SK-MEL-5 (cell line): ENCODE data around the gene DDIT3. TPM values are rescaled to one million over a fixed set of nuclear protein-coding genes. Genes with fewer than 3 reads are reported as not detected.

Experiments
- DNase-seq: peaks from one replicate; pipeline ENCODE4 v3.0.0-alpha.2; 2016; ENCODE audit warnings: low read depth, low spot score
- in situ Hi-C: cut with HindIII; loops from 2 replicates; pipeline ENCODE4 v1.10.0; 2016; ENCODE audit warnings: low sequenced_read_pairs, high pct_unique_total_duplicates, low pct_unique_long_range_greater_than_20kb
- total RNA-seq: library from RNA; depleted of rRNA; stranded (reverse); fragments of >200 nt; shearing (Covaris generic); gene quantifications from 2 replicates; pipeline ENCODE4 v1.2.3, GENCODE V29; 2014

The DDIT3 gene
- total RNA-seq, 1 experiment from 2014 or later = 117 TPM

GRCh38 chr12:57549203-57549908 lies 29.0 kb upstream of the DDIT3 start:
- in situ Hi-C loops = no loop called here
- no peak for DNase-seq

GRCh38 chr12:57548488-57548887 lies 28.2 kb upstream of the DDIT3 start:
- DNase-seq = no peak
- in situ Hi-C loops = no loop called here

GRCh38 chr12:57548013-57548315 lies 27.6 kb upstream of the DDIT3 start:
- in situ Hi-C loops = no loop called here
- no peak for DNase-seq

- no peak for DNase-seq
- in situ Hi-C loops = no loop called here
Measured at GRCh38 chr12:57547288-57548012, 27.1 kb upstream of the DDIT3 start.

- peak; percentile 98 for DNase-seq
- in situ Hi-C loops = no loop called here
Measured at GRCh38 chr12:57546438-57547287, 26.3 kb upstream of the DDIT3 start, which contains the start of gene DCTN2. TSS of gene DCTN2 (minus strand) at chr12:57547192. CDS start at chr12:57547063, 129 bp downstream.

- in situ Hi-C loops = no loop called here
- DNase-seq = no peak
Measured at GRCh38 chr12:57545809-57546437, 25.6 kb upstream of the DDIT3 start.

- no peak for DNase-seq
Measured at GRCh38 chr12:57543581-57543980, 23.3 kb upstream of the DDIT3 start.

GRCh38 chr12:57541717-57542116 lies 21.4 kb upstream of the DDIT3 start:
- DNase-seq = no peak
- in situ Hi-C loops = no loop called here

More at GRCh38 chr12:57543581-57543980, 23.3 kb upstream of the DDIT3 start:
- in situ Hi-C loops = no loop called here

GRCh38 chr12:57541001-57541400 lies 20.7 kb upstream of the DDIT3 start:
- in situ Hi-C loops = no loop called here
- no peak for DNase-seq

- in situ Hi-C loops = no loop called here
- no peak for DNase-seq
Measured at GRCh38 chr12:57539134-57539768, 18.9 kb upstream of the DDIT3 start.

GRCh38 chr12:57536597-57536942 lies 16.3 kb upstream of the DDIT3 start:
- no peak for DNase-seq
- in situ Hi-C loops = no loop called here

GRCh38 chr12:57535764-57536596 lies 15.7 kb upstream of the DDIT3 start:
- no peak for DNase-seq
- in situ Hi-C loops = no loop called here

GRCh38 chr12:57534991-57535543 lies 14.8 kb upstream of the DDIT3 start:
- DNase-seq = no peak

GRCh38 chr12:57534250-57534649 lies 13.9 kb upstream of the DDIT3 start:
- in situ Hi-C loops = no loop called here
- DNase-seq = no peak

More at GRCh38 chr12:57534991-57535543, 14.8 kb upstream of the DDIT3 start:
- in situ Hi-C loops = no loop called here

- in situ Hi-C loops = no loop called here
- DNase-seq = no peak
Measured at GRCh38 chr12:57533108-57533507, 12.8 kb upstream of the DDIT3 start.

- in situ Hi-C loops = no loop called here
- no peak for DNase-seq
Measured at GRCh38 chr12:57531836-57532235, 11.5 kb upstream of the DDIT3 start.
